Retinal pigment epithelial cell (primary cell): ENCODE data around the gene CFAP70.
"Not testable (repeated sequence)": the region's sequence is repeated elsewhere in the genome, so short reads cannot be mapped to it uniquely, and the experiment has no call there.

Source experiments
- DNase-seq: peaks from one replicate; pipeline ENCODE4 v3.0.0-alpha.2; 2010; ENCODE audit warnings: low read depth
- H3K4me3 ChIP-seq: 2 replicates; pipeline ENCODE4 v1.5.1; 2011; ENCODE audit warnings: mild to moderate bottlenecking, low read length, control low read depth, moderate library complexity
- TF ChIP-seq, protein P1 (sequence below): conservative IDR thresholded peaks from 2 replicates; pipeline ENCODE4 v1.5.1; 2011; ENCODE audit warnings: low read depth, low read length, control low read depth, inconsistent platforms

Gene CFAP70

DNA sequence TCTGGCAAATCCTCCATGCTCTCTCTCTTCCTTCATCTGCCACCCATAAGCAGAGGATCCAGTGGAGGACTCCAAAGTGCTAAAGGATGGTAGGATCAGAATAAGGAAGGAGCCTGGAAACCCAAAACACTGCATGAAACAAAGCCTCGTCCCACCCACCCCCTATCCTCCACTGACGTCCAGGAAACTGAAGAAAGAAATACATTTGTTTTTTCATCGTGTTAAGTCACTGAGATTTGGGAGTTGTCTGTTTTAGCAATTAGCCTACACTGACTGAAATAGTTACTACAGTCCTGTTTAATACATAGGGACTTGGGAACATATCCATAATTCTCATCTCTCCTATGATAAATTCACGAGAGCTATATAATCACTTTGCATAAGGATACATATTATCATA, 40.4 kb upstream of the CFAP70 start:
- no peak overlapping the region for H3K4me3 ChIP-seq
- DNase-seq: no peak
- TF ChIP-seq, protein P1, sequence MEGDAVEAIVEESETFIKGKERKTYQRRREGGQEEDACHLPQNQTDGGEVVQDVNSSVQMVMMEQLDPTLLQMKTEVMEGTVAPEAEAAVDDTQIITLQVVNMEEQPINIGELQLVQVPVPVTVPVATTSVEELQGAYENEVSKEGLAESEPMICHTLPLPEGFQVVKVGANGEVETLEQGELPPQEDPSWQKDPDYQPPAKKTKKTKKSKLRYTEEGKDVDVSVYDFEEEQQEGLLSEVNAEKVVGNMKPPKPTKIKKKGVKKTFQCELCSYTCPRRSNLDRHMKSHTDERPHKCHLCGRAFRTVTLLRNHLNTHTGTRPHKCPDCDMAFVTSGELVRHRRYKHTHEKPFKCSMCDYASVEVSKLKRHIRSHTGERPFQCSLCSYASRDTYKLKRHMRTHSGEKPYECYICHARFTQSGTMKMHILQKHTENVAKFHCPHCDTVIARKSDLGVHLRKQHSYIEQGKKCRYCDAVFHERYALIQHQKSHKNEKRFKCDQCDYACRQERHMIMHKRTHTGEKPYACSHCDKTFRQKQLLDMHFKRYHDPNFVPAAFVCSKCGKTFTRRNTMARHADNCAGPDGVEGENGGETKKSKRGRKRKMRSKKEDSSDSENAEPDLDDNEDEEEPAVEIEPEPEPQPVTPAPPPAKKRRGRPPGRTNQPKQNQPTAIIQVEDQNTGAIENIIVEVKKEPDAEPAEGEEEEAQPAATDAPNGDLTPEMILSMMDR: no peak

- DNase-seq: no peak
These were observed 39.4 kb upstream of the CFAP70 start for GRCh38 chr10:73398024-73398423.

GRCh38 chr10:73394325-73394724, 35.7 kb upstream of the CFAP70 start:
- not testable (repeated sequence) for DNase-seq

More at GRCh38 chr10:73398024-73398423, 39.4 kb upstream of the CFAP70 start:
- TF ChIP-seq, protein P1: peak; percentile 31
- no peak overlapping the region for H3K4me3 ChIP-seq

DNA sequence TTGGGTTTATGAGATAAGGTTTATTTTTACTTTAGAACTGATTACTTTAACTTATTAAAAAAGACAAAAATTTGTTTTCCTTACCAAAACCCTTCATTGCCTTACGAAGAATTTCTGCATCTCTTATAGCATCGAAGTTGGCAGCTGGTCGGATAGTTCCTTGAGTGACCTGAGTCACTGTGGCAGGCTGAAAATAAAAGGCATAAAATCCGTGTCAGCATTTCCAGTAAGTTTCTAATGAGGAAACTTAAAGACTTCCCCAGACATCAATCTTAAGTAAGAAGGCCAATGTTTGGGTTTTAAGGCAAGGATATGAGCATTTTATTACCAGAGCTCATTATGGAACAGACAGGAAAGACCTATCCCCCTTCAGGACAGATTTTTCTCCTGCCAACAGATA, 29.6 kb upstream of the CFAP70 start:
- DNase-seq: no peak
- TF ChIP-seq, protein P1: no peak
- H3K4me3 ChIP-seq: no peak overlapping the region

More at GRCh38 chr10:73394325-73394724, 35.7 kb upstream of the CFAP70 start:
- not testable (repeated sequence) for H3K4me3 ChIP-seq

- H3K4me3 ChIP-seq: no peak overlapping the region
- TF ChIP-seq, protein P1: no peak
- no peak for DNase-seq
These were observed 27.9 kb upstream of the CFAP70 start for GRCh38 chr10:73386583-73386982.

- TF ChIP-seq, protein P1: no peak
- no peak for DNase-seq
- H3K4me3 ChIP-seq: no peak overlapping the region
These were observed 20.5 kb upstream of the CFAP70 start for GRCh38 chr10:73379064-73379748.

DNA sequence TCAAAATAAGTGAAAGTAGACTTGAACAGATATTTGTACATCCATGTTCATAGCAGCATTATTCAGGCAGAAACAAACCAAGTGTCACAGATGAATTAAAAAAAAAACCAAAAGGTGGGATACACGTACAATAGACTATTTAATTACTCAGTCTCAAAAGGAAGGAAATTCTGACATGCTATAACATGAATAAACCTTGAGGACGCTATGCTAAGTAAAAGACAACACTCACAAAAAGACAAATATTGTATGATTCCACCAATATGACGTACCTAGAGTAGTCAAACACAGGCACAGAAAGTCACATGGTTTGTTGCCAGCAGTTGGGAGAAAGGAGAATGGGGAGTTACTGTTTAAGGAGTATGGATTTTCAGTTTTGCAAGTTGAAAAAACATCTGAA, 18.0 kb upstream of the CFAP70 start:
- TF ChIP-seq, protein P1: no peak
- H3K4me3 ChIP-seq: no peak overlapping the region
- no peak for DNase-seq
